Panc1 (cell line): Measurements from ENCODE around the gene ADAMTS2. TPM values are rescaled to one million over a fixed set of nuclear protein-coding genes. Genes with fewer than 3 reads are reported as not detected.

Experiments
- ATAC-seq: fragments of 200-7000 bp; cut with Tn5 transposase; 2 replicates; pipeline ENCODE4 v1.9.1; 2020; ENCODE audit warnings: mild to moderate bottlenecking, moderate library complexity
- BruUV-seq: library from RNA; stranded (reverse); fragments of 400-500 nt; replicated peaks from 2 replicates; lab custom pipeline; 2021; lab: Mats Ljungman, UMichigan
- CTCF ChIA-PET: fragments of 300-600 bp; sonication (Branson Sonifier 250); formaldehyde crosslinking; loops from one replicate; lab custom pipeline; 2022; ENCODE audit warnings: antibody characterized with exemption; lab: Charles Lee
- POLR2A ChIA-PET: fragments of 300-600 bp; sonication (Branson Sonifier 250); formaldehyde crosslinking; loops from one replicate; lab custom pipeline; 2022; ENCODE audit warnings: antibody characterized with exemption; lab: Charles Lee
- DNase-seq: peaks from one replicate; pipeline ENCODE4 v3.0.0-alpha.2; 2010; ENCODE audit warnings: low read depth, low spot score
- H3K27ac ChIP-seq: 2 replicates; pipeline ENCODE4 v1.5.1; 2011; ENCODE audit warnings: mild to moderate bottlenecking, low read length, inconsistent platforms
- H3K27me3 ChIP-seq: fragments of 200-500 bp; sonication (Bioruptor generic); 2 replicates; pipeline ENCODE4 v1.6.0; 2014; ENCODE audit warnings: low read length, inconsistent platforms; ENCODE audit not compliant: control insufficient read depth, insufficient read depth
- H3K36me3 ChIP-seq: fragments of 200-500 bp; sonication (Bioruptor generic); 2 replicates; pipeline ENCODE4 v1.5.1; 2014; ENCODE audit warnings: inconsistent platforms, mild to moderate bottlenecking, low read length, moderate library complexity; ENCODE audit not compliant: control insufficient read depth, insufficient read depth
- H3K4me1 ChIP-seq: 2 replicates; pipeline ENCODE4 v1.5.1; 2011; ENCODE audit warnings: inconsistent platforms, mild to moderate bottlenecking, low read length, moderate library complexity; ENCODE audit not compliant: control insufficient read depth, insufficient read depth
- H3K4me3 ChIP-seq, 2 experiments: 2 replicates each; pipeline ENCODE4 v1.5.1; 2011 to 2012; ENCODE audit warnings: low read depth in 2 of 2, low read length in 2 of 2, mild to moderate bottlenecking in 2 of 2, inconsistent platforms in 1 of 2, moderate library complexity in 1 of 2
- H3K9me3 ChIP-seq: fragments of 200-500 bp; sonication (Bioruptor generic); 2 replicates; pipeline ENCODE4 v1.5.1; 2014; ENCODE audit warnings: low read depth, mild to moderate bottlenecking, inconsistent platforms, low read length, moderate library complexity; ENCODE audit not compliant: control insufficient read depth, insufficient read depth
- CTCF ChIP-seq: fragments of 450-650 bp; IDR thresholded peaks from 2 replicates; pipeline ENCODE4 v1.5.1; 2017; ENCODE audit warnings: mild to moderate bottlenecking
- POLR2AphosphoS5 ChIP-seq: IDR thresholded peaks from 2 replicates; pipeline ENCODE4 v1.6.1; 2012; ENCODE audit warnings: mild to moderate bottlenecking, low read depth, low read length, moderate library complexity
- REST ChIP-seq, 2 experiments: IDR thresholded peaks; 2 replicates each; pipeline ENCODE4 v1.6.1; 2011 to 2012; ENCODE audit warnings: low read depth in 2 of 2, control low read depth in 1 of 2, low read length in 1 of 2, mild to moderate bottlenecking in 1 of 2, moderate library complexity in 1 of 2; ENCODE audit not compliant: insufficient read depth in 1 of 2
- SIN3A ChIP-seq: IDR thresholded peaks from 2 replicates; pipeline ENCODE4 v1.6.1; 2012; ENCODE audit warnings: low read depth, mild to moderate bottlenecking, low read length, moderate library complexity, borderline replicate concordance; ENCODE audit not compliant: insufficient read depth
- TCF7L2 ChIP-seq: IDR thresholded peaks from 2 replicates; pipeline ENCODE4 v1.6.1; 2011; ENCODE audit warnings: mild to moderate bottlenecking, low read depth, low read length, inconsistent platforms
- in situ Hi-C: cut with HindIII; loops from 2 replicates; pipeline ENCODE4 v1.10.0; 2016; ENCODE audit warnings: low sequenced_read_pairs, low pct_unique_long_range_greater_than_20kb
- intact Hi-C: fragments of 100-400 bp; cut with micrococcal nuclease; formaldehyde crosslinking; loops from one replicate; pipeline ENCODE4 v1.10.0; 2022; ENCODE audit not compliant: unreplicated experiment
- total RNA-seq: library from RNA; stranded (reverse); gene quantifications from one replicate; pipeline ENCODE4 v1.2.1, GENCODE V29; 2021; ENCODE audit not compliant: unreplicated experiment

The ADAMTS2 gene
- total RNA-seq, 1 experiment from 2014 or later = 0.13 TPM

- Histone ChIP-seq H3K27ac (no peak overlapping the region), H3K4me3 (no peak overlapping the region), H3K36me3 (no peaks in the 10 kb centered on the region), H3K9me3 (no peaks in the 10 kb centered on the region), H3K27me3 (no peaks in the 10 kb centered on the region), H3K4me1 (no peaks in the 10 kb centered on the region)
- POLR2A ChIA-PET = no interaction called here
- intact Hi-C loops = no loop called here
- DNase-seq (no peak), ATAC-seq (no peak)
- CTCF ChIA-PET = no interaction called here
- no peak for TF ChIP-seq SIN3A
- no peak for TF ChIP-seq POLR2AphosphoS5
- TF ChIP-seq REST (IDR thresholded peaks at IDR 0.05; ENCODE audit: insufficient read depth in 1 of 2, low read depth in 2 of 2, low read length in 1 of 2) = no peak
- no peak for TF ChIP-seq TCF7L2
- TF ChIP-seq CTCF = no peak
- BruUV-seq = no TSS peak
- in situ Hi-C loops = no loop called here
Measured at GRCh38 chr5:179369530-179369884, 24.2 kb upstream of the ADAMTS2 start.

- TF ChIP-seq SIN3A = no peak
- TF ChIP-seq TCF7L2 = no peak
- TF ChIP-seq POLR2AphosphoS5 = no peak
- no peak for TF ChIP-seq REST (IDR thresholded peaks at IDR 0.05; ENCODE audit: insufficient read depth in 1 of 2, low read depth in 2 of 2, low read length in 1 of 2)
- TF ChIP-seq CTCF = no peak
- POLR2A ChIA-PET = no interaction called here
- H3K9me3 ChIP-seq = no peaks in the 10 kb centered on the region
Measured at GRCh38 chr5:179368806-179369529, 23.7 kb upstream of the ADAMTS2 start.

More at GRCh38 chr5:179368806-179369529, 23.7 kb upstream of the ADAMTS2 start:
- CTCF ChIA-PET = no interaction called here
- DNase-seq (no peak), ATAC-seq (no peak)
- Histone ChIP-seq H3K27ac (no peak overlapping the region), H3K4me3 (no peak overlapping the region), H3K36me3 (no peaks in the 10 kb centered on the region), H3K27me3 (no peaks in the 10 kb centered on the region), H3K4me1 (no peaks in the 10 kb centered on the region)
- BruUV-seq = no TSS peak
- intact Hi-C loops = no loop called here
- in situ Hi-C loops = no loop called here
